Naive thymus-derived CD4-positive, alpha-beta T cell (primary cell): ENCODE measurements around the gene LST1. TPM values are rescaled to one million over a fixed set of nuclear protein-coding genes. Genes with fewer than 3 reads are reported as not detected.
A peak's percentile ranks its signal among the peaks of the same experiment; 100 is the strongest.

Experiments
- ATAC-seq: fragments of 150-1000 bp; cut with Tn5 transposase; 2 replicates; pipeline ENCODE4 v1.10.0; 2021; ENCODE audit warnings: mild to moderate bottlenecking, moderate library complexity
- CTCF ChIA-PET: fragments of 350-600 bp; sonication (Branson Sonifier 250); formaldehyde crosslinking; loops from one replicate; lab custom pipeline; 2021; ENCODE audit warnings: antibody characterized with exemption; lab: Charles Lee
- POLR2A ChIA-PET: fragments of 350-600 bp; sonication (Branson Sonifier 250); formaldehyde crosslinking; loops from one replicate; lab custom pipeline; 2021; ENCODE audit warnings: antibody characterized with exemption, inconsistent platforms; lab: Charles Lee
- DNase-seq, 9 donors: peaks; one replicate each; pipeline versions ENCODE4 v3.0.0 to v3.0.0-alpha.2; 2020 to 2022; ENCODE audit warnings: mixed read lengths in 1 of 9
- H3K27ac ChIP-seq: one replicate; pipeline ENCODE4 v1.7.0; 2013; ENCODE audit warnings: mild to moderate bottlenecking, low read depth, low read length, moderate library complexity
- H3K27me3 ChIP-seq, 2 donors: one replicate each; pipeline ENCODE4 v1.7.0; 2013; ENCODE audit warnings: low read length in 2 of 2, mild to moderate bottlenecking in 2 of 2, moderate library complexity in 2 of 2; ENCODE audit not compliant: control insufficient read depth in 2 of 2, insufficient read depth in 2 of 2
- H3K36me3 ChIP-seq, 3 experiments: 1 replicate in 2 of 3; 2 replicates in 1 of 3; pipeline ENCODE4 v1.7.0; 2013; ENCODE audit warnings: low read length in 3 of 3, mild to moderate bottlenecking in 3 of 3, moderate library complexity in 1 of 3; ENCODE audit not compliant: insufficient read depth in 3 of 3, control insufficient read depth in 2 of 3
- H3K4me1 ChIP-seq, 2 donors: one replicate each; pipeline ENCODE4 v1.7.0; 2013; ENCODE audit warnings: low read length in 2 of 2, mild to moderate bottlenecking in 2 of 2, moderate library complexity in 1 of 2; ENCODE audit not compliant: control insufficient read depth in 2 of 2, insufficient read depth in 2 of 2
- H3K4me3 ChIP-seq: 2 replicates; pipeline ENCODE4 v1.7.0; 2013; ENCODE audit warnings: mild to moderate bottlenecking, low read length
- H3K9me3 ChIP-seq, 3 experiments: 1 replicate in 2 of 3; 2 replicates in 1 of 3; pipeline ENCODE4 v1.7.0; 2013; ENCODE audit warnings: low read length in 3 of 3; ENCODE audit not compliant: control insufficient read depth in 2 of 3
- H3K27ac Mint-ChIP-seq, 9 donors: one replicate each; pipeline ENCODE4 v1.8.0; 2020 to 2022; ENCODE audit warnings: mixed read lengths in 9 of 9, mild to moderate bottlenecking in 8 of 9, moderate library complexity in 5 of 9, inconsistent platforms in 2 of 9
- H3K27me3 Mint-ChIP-seq, 5 donors: one replicate each; pipeline ENCODE4 v1.8.0; 2021 to 2022; ENCODE audit warnings: mixed read lengths in 5 of 5, mild to moderate bottlenecking in 1 of 5
- H3K36me3 Mint-ChIP-seq, 5 donors: one replicate each; pipeline ENCODE4 v1.8.0; 2020 to 2022; ENCODE audit warnings: mixed read lengths in 5 of 5, mild to moderate bottlenecking in 3 of 5, inconsistent platforms in 1 of 5
- H3K4me1 Mint-ChIP-seq, 7 donors: one replicate each; pipeline ENCODE4 v1.8.0; 2020 to 2022; ENCODE audit warnings: mixed read lengths in 7 of 7, mild to moderate bottlenecking in 3 of 7, inconsistent platforms in 1 of 7
- H3K4me3 Mint-ChIP-seq, 10 donors: one replicate each; pipeline ENCODE4 v1.8.0; 2020 to 2022; ENCODE audit warnings: mild to moderate bottlenecking in 10 of 10, mixed read lengths in 10 of 10, moderate library complexity in 6 of 10, inconsistent platforms in 2 of 10
- H3K9me3 Mint-ChIP-seq, 11 donors: one replicate each; pipeline ENCODE4 v1.8.0; 2020 to 2022; ENCODE audit warnings: mixed read lengths in 11 of 11, mild to moderate bottlenecking in 4 of 11, inconsistent platforms in 1 of 11, moderate library complexity in 1 of 11
- intact Hi-C, 2 donors: fragments of 100-400 bp; cut with micrococcal nuclease; formaldehyde crosslinking; loops; one replicate each; pipeline ENCODE4 v1.15.1; 2023
- polyA plus RNA-seq, 2 donors: library from polyadenylated mRNA; unstranded; fragments of 300-500 nt; fragmentation: Illumina TruSeq; gene quantifications; one replicate each; pipeline ENCODE4 v1.2.3, GENCODE V29; 2021
- total RNA-seq, 6 experiments: library from RNA in 5 of 6; stranded (reverse) in 5 of 6; gene quantifications; 1 replicate in 5 of 6; 2 replicates in 1 of 6; pipeline ENCODE4 v1.2.3 and lab custom pipeline; 2021 to 2026

Gene LST1
- total and polyA plus RNA-seq, 7 experiments from 2014 or later, result 8.4 to 234 (median 16.2) TPM

DNA sequence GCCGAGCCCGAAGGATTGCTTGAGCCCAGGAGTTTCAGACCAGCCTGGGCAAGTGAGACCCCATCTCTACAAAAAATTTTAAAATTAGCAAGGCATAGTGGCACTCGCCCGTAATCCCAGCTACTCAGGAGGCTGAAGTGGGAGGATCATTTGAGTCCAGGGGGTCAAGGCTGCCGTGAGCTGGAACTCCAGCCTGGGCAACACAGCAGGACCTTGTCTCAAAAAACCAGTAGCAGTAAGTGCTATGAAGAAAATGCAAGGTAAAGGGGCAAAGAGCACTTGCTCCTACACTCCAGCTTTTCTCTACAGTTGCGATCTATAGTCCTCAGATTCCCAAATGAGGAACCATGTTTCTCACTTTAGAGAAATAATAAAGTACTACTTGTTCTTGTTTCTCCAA is 42.4 kb upstream of the LST1 start:
- peaks cover 45 to 49% of the 10 kb centered on the region in 2 donors for H3K4me1 ChIP-seq
- H3K27me3 Mint-ChIP-seq, result no peaks in the 10 kb centered on the region
- H3K9me3 ChIP-seq, result no peaks in the 10 kb centered on the region
- peaks cover 0 to 7% (median 0%) of the 10 kb centered on the region in 11 donors for H3K9me3 Mint-ChIP-seq
- peak overlapping the region in 2 of 9 donors; percentile 100 for H3K27ac Mint-ChIP-seq
- DNase-seq, result no peak
- H3K4me1 Mint-ChIP-seq, result peaks cover 44 to 72% (median 57%) of the 10 kb centered on the region in 7 donors
- H3K27me3 ChIP-seq, result no peaks in the 10 kb centered on the region
- intact Hi-C loops, result loop anchor here (5.0 to 10.0 kb wide), 2 partner anchors 141 to 161 kb away; partner anchors contain the start of genes ABHD16A (in 1 of the 2), LY6G6F (in 1 of the 2) and MICA (in 1 of the 2)
- CTCF ChIA-PET, result interaction anchor here (1.1 to 11.6 kb wide), 4 partner anchors 32 to 53 kb away, joined by 3 to 501 read pairs (median 6); partner anchors contain the start of genes NCR3 and TNF
- H3K36me3 Mint-ChIP-seq, result peaks cover 20 to 23% (median 21%) of the 10 kb centered on the region in 5 donors
- H3K4me3 ChIP-seq, result no peak overlapping the region
- H3K36me3 ChIP-seq, result peaks cover 4 to 18% (median 17%) of the 10 kb centered on the region in 3 experiments
- H3K4me3 Mint-ChIP-seq, result peak overlapping the region in 2 of 10 donors; percentile 97 to 99
- ATAC-seq, result no peak
- peak overlapping the region; percentile 97 for H3K27ac ChIP-seq
- POLR2A ChIA-PET, result interaction anchor here (0.6 to 53.8 kb wide), 3 partner anchors 13 to 52 kb away, joined by 3 to 3078 read pairs (median 7); partner anchors contain the start of genes AIF1, LST1, LTA and LTB

DNA sequence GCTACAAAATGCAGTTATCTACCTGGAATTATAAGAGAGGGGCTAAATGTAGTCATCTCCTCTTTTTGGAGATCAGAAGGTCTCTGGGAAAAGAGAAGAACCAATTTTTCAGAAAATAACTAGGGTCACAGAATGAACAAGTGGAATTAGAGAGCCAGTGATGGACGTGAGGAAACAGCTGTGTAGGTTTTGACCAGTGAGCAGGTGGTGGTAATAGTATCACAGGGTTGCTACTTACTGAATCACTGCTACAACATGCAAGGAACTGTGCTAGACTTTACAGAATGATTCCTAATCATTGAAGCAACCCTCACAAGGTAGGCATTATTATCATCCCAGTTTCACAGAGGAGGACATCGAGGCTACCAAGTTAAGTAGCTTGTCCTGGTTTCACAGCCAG is 41.4 kb upstream of the LST1 start:
- Histone ChIP-seq H3K27me3 (no peaks in the 10 kb centered on the region), H3K27ac (no peak overlapping the region), H3K9me3 (no peaks in the 10 kb centered on the region), H3K4me3 (no peak overlapping the region), H3K4me1 (peaks cover 35 to 39% of the 10 kb centered on the region in 2 donors), H3K36me3 (peaks cover 0 to 8% (median 7%) of the 10 kb centered on the region in 3 experiments)
- peaks cover 34 to 70% (median 53%) of the 10 kb centered on the region in 7 donors for H3K4me1 Mint-ChIP-seq
- peaks cover 0 to 7% (median 0%) of the 10 kb centered on the region in 11 donors for H3K9me3 Mint-ChIP-seq
- ChIA-PET CTCF (interaction anchor here (11.6 to 13.5 kb wide), 2 partner anchors 36 to 52 kb away, joined by 298 to 501 read pairs; partner anchors contain the start of genes LST1, LTB, NCR3 and TNF), POLR2A (interaction anchor here (53.8 kb wide), 1 partner anchor 51 kb away, joined by 3078 read pairs; the partner anchor contains the start of genes AIF1, LST1, LTA and LTB)
- peaks cover 10 to 14% (median 13%) of the 10 kb centered on the region in 5 donors for H3K36me3 Mint-ChIP-seq
- peak overlapping the region in 1 of 10 donors; percentile 39 for H3K4me3 Mint-ChIP-seq
- H3K27ac Mint-ChIP-seq, result peak overlapping the region in 2 of 9 donors; percentile 1 to 4
- intact Hi-C loops, result loop anchor here (5.0 to 10.0 kb wide), 2 partner anchors 142 to 160 kb away; partner anchors contain the start of genes ABHD16A (in 1 of the 2), LY6G6F (in 1 of the 2) and MICA (in 1 of the 2)
- no peaks in the 10 kb centered on the region for H3K27me3 Mint-ChIP-seq
- no peak for DNase-seq
- no peak for ATAC-seq

DNA sequence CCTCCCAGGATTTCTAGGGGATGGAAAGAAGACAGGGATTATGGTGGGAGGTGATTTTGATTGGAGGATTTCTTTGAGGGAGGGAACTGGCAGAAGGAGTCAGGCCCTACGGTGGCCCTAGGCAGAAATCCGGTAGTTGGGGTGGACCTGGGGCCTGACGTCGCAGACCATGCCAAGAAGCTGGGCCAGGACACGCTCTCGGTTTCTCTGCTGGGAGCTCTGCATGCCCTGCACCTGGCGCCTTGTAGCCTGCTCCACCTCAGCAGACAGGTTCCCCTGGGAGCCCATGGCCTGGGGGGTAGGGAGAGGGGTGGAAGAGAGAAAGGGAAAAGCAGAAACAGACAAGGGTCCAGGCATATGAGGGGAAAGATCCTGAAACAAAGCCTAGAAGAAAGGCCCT is 40.8 kb upstream of the LST1 start:
- ChIA-PET POLR2A (interaction anchor here (0.8 to 53.8 kb wide), 3 partner anchors 14 to 339 kb away, joined by 3 to 3078 read pairs (median 3); partner anchors contain the start of genes AIF1, LST1, LTA and LTB), CTCF (interaction anchor here (0.6 to 13.5 kb wide), 3 partner anchors 35 to 136 kb away, joined by 3 to 501 read pairs (median 298); partner anchors contain the start of genes LST1, LTB, LY6G5C and NCR3)
- peak overlapping the region in 3 of 10 donors; percentile 43 to 62 (median 46) for H3K4me3 Mint-ChIP-seq
- DNase-seq (no peak), ATAC-seq (no peak)
- H3K36me3 Mint-ChIP-seq, result peaks cover 3 to 8% (median 7%) of the 10 kb centered on the region in 5 donors
- peak overlapping the region in 4 of 9 donors; percentile 1 to 84 (median 38) for H3K27ac Mint-ChIP-seq
- H3K27me3 Mint-ChIP-seq, result no peaks in the 10 kb centered on the region
- Histone ChIP-seq H3K27ac (no peak overlapping the region), H3K9me3 (no peaks in the 10 kb centered on the region), H3K4me3 (no peak overlapping the region), H3K4me1 (peaks cover 29 to 33% of the 10 kb centered on the region in 2 donors), H3K27me3 (no peaks in the 10 kb centered on the region), H3K36me3 (peaks cover 0 to 2% (median 1%) of the 10 kb centered on the region in 3 experiments)
- H3K4me1 Mint-ChIP-seq, result peaks cover 28 to 64% (median 50%) of the 10 kb centered on the region in 7 donors
- intact Hi-C loops, result loop anchor here in 1 of 2 donors (10.0 kb wide), 1 partner anchor 160 kb away; the partner anchor contains the start of genes ABHD16A and LY6G6F
- H3K9me3 Mint-ChIP-seq, result peaks cover 0 to 7% (median 0%) of the 10 kb centered on the region in 11 donors

DNA sequence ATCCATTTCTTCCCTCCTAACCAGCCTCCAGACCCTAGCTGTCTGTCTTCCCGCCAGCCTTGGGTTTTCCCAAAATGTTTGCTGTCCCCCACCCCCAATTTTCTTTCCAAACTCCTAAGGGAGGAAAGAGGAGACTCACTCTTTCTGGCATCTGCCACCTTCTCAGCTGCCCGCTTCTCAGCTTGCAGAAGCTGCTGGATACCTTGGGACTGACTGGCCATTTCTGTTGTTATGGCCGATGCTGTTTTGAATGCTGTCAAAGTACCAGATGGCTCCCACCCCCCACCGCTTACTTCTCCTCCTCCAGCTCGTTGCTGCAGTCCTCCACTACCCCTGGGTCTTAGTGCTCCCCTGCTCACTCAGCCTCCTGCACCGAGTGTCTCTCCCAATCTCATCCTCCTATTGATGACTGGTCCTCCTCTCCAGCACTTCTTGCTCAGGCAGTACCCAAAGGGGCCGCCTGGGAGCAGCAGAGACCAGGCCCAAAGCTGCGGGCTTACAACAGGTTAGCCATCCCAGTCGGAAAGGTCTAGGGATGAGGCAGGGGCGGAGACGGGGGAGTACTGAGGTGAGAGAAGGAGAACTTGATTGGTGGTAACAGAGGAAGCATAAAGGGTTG is 39.6 kb upstream of the LST1 start, which contains the start of gene ATP6V1G2:
ATP6V1G2 (minus strand) TSS at position 270 of the 619 bp plus-strand sequence; CDS start at position 221, 49 bp downstream.
- Histone ChIP-seq H3K9me3 (no peaks in the 10 kb centered on the region), H3K27ac (peak within 1 kb of the TSS; percentile 89), H3K36me3 (no peaks in the 10 kb centered on the region), H3K27me3 (no peaks in the 10 kb centered on the region), H3K4me1 (peaks cover 23 to 31% of the 10 kb centered on the region in 2 donors), H3K4me3 (peak within 1 kb of the TSS; percentile 68)
- peak; percentile 68 to 88 (median 80) for DNase-seq
- peak; percentile 73 for ATAC-seq
- Mint-ChIP-seq H3K9me3 (peaks cover 0 to 7% (median 0%) of the 10 kb centered on the region in 11 donors), H3K36me3 (peaks cover 0 to 3% (median 0%) of the 10 kb centered on the region in 5 donors), H3K4me3 (peak within 1 kb of the TSS; percentile 81 to 97 (median 91)), H3K27me3 (no peaks in the 10 kb centered on the region), H3K4me1 (peaks cover 22 to 59% (median 47%) of the 10 kb centered on the region in 7 donors), H3K27ac (peak within 1 kb of the TSS; percentile 78 to 98 (median 95))
- intact Hi-C loops, result loop anchor here (1.0 to 10.0 kb wide), 8 partner anchors 52 to 412 kb away; partner anchors contain the start of genes ABHD16A (in 1 of the 2), EHMT2 (in 1 of the 2), LY6G6F (in 1 of the 2) and NELFE (in 1 of the 2)
- POLR2A ChIA-PET, result interaction anchor here (0.9 to 53.8 kb wide), 4 partner anchors 12 to 150 kb away, joined by 3 to 3078 read pairs (median 6); partner anchors contain the start of genes AIF1, LST1, LTA and LTB
- CTCF ChIA-PET, result interaction anchor here (0.5 to 13.5 kb wide), 8 partner anchors 11 to 287 kb away, joined by 3 to 501 read pairs (median 4); partner anchors contain the start of genes LST1, LTB, NCR3 and TNF

DNA sequence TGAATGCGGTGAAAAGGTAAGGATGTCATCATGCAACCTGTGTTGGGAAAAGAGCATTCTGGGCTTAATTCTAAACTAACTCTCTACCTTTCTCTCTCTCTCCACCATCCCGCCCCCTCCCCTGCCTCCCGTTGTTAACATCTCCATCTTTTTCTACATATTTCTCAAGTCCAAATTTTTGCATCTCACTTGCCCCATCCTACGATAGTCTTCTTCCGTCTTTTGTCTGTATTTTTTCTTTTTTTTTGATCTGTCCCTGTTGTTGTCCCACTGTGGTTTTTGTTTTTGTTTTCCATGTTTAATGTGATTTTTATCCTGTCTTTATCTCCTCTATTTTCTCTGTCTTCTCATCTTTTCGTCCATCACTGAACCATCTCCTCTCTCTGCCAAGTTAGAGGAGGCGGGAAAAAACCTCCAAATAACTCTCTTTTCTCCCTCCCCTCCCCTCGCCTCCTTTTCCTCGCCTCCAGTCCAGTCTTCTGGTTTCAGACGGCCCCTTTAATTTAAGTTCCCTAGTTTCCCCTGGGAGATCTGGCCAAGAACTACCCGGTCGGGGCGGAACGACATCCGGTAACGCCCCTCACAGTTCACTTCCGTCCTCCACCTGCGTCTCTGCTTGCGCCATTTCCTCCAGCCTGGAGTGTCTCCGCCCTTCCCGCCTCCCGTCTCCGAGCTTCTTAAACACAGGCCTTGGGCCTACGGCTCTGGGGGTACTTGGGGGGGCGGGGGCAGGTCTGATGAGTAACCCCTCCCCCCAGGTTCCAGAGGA is 38.9 kb upstream of the LST1 start, which contains the start of gene NFKBIL1:
NFKBIL1 (plus strand) TSS at position 651 of the 769 bp plus-strand sequence; CDS start at position 738, 87 bp downstream.
- Histone ChIP-seq H3K4me1 (peaks cover 22 to 31% of the 10 kb centered on the region in 2 donors), H3K9me3 (no peaks in the 10 kb centered on the region), H3K4me3 (peak within 1 kb of the TSS; percentile 68), H3K27me3 (no peaks in the 10 kb centered on the region), H3K36me3 (no peaks in the 10 kb centered on the region), H3K27ac (peak within 1 kb of the TSS; percentile 89)
- peak; percentile 91 for ATAC-seq
- CTCF ChIA-PET, result interaction anchor here (0.7 to 13.5 kb wide), 5 partner anchors 13 to 286 kb away, joined by 3 to 501 read pairs (median 4); partner anchors contain the start of genes LST1, LTB, NCR3 and TNF
- Mint-ChIP-seq H3K27ac (peak within 1 kb of the TSS; percentile 78 to 98 (median 95)), H3K9me3 (peaks cover 0 to 1% (median 0%) of the 10 kb centered on the region in 11 donors), H3K36me3 (peaks cover 0 to 3% (median 0%) of the 10 kb centered on the region in 5 donors), H3K27me3 (no peaks in the 10 kb centered on the region), H3K4me1 (peaks cover 22 to 57% (median 48%) of the 10 kb centered on the region in 7 donors), H3K4me3 (peak within 1 kb of the TSS; percentile 81 to 97 (median 91))
- DNase-seq, result peak; percentile 53 to 90 (median 84)
- intact Hi-C loops, result loop anchor here (1.0 to 10.0 kb wide), 16 partner anchors 25 to 412 kb away; partner anchors contain the start of genes BAG6 (in 2 of the 2), PRRC2A (in 2 of the 2), ABHD16A (in 1 of the 2) and EHMT2 (in 1 of the 2)
- POLR2A ChIA-PET, result interaction anchor here (0.6 to 53.8 kb wide), 8 partner anchors 10 to 1425 kb away, joined by 3 to 3078 read pairs (median 5); partner anchors contain the start of genes AIF1, LSM2, LST1 and LTA
